GM18502 (cell line): Measurements from ENCODE around the gene RIT1.

Experiments
- ATAC-seq: cut with Tn5 transposase; IDR thresholded peaks from one replicate; pipeline ENCODE4 v1.9.1; 2021; ENCODE audit warnings: mild to moderate bottlenecking; ENCODE audit not compliant: unreplicated experiment, poor library complexity

Gene RIT1

DNA sequence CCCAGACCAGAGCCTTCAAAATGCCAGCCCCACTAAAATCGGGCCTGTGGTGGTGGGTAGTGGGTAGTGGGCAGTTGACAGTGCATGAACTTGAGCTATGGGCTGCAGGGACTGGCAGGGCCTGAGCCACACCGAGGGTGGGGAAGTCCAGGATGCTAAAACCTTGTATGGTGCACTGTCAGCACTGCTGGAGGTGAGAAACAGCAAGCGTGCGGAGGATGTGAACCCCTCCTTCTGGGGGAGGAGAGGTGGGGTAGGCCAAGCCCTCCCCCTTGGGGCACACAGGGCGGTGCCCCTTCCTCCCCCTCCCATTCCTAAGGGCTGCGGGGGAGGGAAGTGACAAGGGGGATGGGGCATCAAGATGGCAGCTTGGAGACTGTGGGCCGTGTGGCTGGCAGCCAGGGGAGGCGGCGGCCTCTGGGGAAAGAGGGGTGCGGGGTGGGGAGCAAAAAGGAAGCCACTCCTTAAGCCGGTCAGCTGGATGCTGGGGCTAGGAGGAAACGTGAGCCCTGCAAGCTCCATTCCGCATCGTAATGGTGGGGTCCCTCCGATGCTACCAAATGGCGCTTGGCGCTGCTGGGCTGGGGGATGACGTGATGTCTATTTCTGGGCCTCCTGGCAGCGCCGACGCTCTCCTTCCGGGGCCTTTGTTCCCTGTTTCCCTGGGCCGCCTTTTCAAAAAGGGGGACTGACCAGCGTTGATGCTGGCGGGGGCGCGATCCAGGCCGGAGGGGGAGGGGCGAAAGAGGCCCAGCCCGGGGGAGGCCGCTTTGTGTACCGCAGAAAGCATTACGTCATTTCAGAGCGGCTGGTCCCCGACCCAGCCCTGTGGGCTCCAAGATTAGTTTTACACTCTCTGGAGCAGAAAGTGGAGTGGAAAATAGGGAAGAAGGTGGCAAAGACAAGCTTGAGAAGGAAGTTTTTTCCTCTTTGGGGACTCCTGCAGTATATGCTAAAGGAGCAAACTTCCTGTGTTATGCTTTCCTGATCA lies 51.0 kb downstream of the RIT1 start:
- peak; percentile 32 for ATAC-seq

DNA sequence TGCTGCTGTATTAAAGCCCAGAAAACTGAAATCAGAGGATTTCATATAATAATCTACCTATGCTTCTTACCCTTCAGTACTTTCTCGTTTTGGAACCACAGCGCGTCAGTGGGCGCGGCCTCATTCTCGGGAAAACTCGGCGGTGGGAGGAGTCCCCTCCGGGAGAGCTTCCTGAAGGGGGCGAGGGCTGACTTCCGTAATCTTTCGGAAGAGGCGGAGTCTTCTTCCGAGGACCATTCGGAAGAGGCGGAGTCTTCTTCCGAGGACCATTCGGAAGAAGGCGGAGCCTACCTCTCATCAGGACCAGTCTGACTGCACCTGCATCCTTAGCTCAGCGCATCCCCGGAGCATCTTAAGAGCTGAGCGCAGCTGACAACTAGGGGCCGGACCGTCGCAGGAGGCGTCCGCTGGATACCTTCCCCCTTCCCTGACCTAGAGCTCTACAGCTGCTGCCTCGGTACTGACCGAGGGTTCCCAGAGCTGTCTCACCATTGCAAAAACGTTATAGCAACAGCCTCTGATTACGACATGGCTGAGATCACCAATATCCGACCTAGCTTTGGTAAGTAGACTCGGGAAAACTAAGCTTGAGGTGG lies 51.8 kb downstream of the RIT1 start, which contains the start of gene SYT11:
SYT11 (plus strand) TSS at position 334 of the 596 bp plus-strand sequence; CDS start at position 529, 195 bp downstream.
- ATAC-seq = peak; percentile 74

- ATAC-seq = no peak
Measured at GRCh38 chr1:155858800-155859233, 52.3 kb downstream of the RIT1 start.

DNA sequence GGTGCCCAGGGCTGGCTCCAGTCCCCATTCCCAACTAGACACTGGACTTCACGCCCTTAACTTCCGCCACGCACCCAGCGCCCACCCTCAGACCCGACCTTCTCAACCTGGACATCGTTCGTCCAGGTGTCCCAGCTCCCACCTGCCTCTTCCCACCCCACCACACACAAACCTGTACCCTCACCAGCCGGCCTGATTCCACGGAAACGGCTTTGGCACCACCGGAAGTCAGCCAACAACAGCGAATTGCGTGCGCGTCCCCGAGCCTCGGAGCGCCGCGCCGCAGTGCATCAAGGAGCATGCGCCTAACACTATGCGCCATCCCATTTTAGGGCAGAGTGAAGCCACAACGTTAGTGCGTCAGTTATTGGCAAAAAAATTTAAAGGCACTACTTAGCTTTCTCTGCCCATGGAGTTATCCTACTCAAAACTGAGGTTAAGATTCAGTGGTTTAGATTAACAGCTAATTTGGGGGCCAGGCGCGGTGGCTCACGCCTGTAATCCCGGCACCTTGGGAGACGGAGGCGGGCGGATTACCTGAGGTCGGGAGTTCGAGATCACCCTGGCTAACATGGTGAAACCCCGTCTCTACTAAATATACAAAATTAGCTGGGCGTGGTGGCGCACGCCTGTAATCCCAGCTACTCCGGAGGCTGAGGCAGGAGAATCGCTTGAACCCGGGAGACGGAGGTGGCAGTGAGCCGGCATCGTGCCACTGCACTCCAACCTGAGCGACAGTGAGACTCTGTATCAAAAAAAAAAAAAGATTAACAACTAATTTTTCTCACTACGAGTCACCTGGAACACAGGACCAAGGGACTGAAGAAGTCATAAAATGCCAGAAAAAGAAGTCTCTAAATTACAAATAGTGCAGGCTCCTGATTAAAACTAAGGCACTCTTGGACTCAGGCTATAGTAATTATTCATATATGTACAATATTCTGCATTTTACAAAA lies 53.9 kb downstream of the RIT1 start, which contains the start of gene GON4L:
GON4L (minus strand) TSS at position 240 of the 956 bp plus-strand sequence. CDS start 3,434 bp downstream, outside the sequence.
- ATAC-seq = peak; percentile 48

DNA sequence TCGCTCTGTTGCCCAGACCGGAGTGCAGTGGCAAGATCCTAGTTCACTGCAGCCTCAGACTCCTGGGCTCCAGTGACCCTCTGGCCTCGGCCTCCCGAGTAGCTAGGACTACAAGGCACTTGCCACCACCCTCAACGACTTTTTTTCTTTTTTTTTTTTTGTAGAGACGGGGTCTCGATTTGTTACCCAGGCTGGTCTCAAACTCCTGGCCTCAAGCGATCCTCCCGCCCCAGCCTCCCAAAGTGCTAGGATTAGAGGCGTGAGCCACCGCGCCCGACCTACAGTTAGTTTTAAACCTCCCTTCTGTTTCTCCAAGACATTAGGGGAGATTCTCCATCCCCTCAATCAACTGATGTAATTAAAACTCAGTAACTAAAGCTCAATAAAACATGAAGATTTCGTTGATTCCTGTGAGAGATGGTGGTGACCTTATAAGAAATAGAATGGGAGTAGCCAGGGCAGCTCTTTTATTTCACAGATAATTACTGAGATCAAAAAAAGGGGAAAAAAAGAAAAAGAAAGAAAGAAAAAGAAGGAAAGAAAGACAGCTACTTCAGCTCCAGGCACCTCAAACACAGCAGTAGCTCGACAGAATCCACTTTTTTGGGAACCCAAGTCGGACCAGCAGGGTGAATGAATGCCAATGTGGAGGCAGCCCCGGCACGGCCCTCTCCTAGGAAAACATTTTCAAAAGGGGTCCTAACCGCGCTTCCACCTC lies 54.7 kb downstream of the RIT1 start:
- no peak for ATAC-seq

DNA sequence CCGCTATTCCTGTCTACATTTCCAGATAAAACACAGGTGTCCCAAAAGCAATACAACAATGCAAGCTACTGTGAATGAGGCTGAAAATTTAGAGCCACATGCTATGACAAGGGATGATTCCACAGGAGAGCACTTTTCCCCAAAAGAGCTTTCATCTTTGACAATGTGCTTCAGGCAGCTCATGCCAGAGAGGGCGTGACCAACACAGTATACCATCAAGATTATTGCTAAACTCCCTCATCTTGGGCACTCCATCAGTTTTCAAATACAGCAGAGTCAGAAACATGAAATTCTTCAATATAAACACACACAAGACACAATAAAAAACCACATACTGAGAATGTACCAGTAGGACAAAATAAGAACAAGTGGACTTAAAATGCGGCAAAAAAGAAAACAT lies 60.8 kb downstream of the RIT1 start:
- no peak for ATAC-seq

GRCh38 chr1:155847823-155848529 lies 63.2 kb downstream of the RIT1 start:
- ATAC-seq = no peak
